OCI-LY3 (cell line): ENCODE results near the gene PRMT1.
"Not testable (repeated sequence)": the region's sequence is repeated elsewhere in the genome, so short reads cannot be mapped to it uniquely, and the experiment has no call there.

Source experiments
- EZH2phosphoT487 ChIP-seq: fragments of 200-600 bp; shearing (Covaris generic); IDR thresholded peaks from 2 replicates; pipeline ENCODE4 v1.6.1; 2018; ENCODE audit warnings: antibody characterized with exemption, mixed run types, low read depth
- TF ChIP-seq, protein P1 (sequence below): fragments of 200-600, 300-600 bp; sonication (generic); IDR thresholded peaks from 2 replicates; pipeline ENCODE4 v1.5.1; 2014; ENCODE audit warnings: antibody characterized with exemption, low read length, low read depth

GRCh38 chr19:49633273-49633672 lies 43.8 kb upstream of the PRMT1 start:
- TF ChIP-seq, protein P1, sequence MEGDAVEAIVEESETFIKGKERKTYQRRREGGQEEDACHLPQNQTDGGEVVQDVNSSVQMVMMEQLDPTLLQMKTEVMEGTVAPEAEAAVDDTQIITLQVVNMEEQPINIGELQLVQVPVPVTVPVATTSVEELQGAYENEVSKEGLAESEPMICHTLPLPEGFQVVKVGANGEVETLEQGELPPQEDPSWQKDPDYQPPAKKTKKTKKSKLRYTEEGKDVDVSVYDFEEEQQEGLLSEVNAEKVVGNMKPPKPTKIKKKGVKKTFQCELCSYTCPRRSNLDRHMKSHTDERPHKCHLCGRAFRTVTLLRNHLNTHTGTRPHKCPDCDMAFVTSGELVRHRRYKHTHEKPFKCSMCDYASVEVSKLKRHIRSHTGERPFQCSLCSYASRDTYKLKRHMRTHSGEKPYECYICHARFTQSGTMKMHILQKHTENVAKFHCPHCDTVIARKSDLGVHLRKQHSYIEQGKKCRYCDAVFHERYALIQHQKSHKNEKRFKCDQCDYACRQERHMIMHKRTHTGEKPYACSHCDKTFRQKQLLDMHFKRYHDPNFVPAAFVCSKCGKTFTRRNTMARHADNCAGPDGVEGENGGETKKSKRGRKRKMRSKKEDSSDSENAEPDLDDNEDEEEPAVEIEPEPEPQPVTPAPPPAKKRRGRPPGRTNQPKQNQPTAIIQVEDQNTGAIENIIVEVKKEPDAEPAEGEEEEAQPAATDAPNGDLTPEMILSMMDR, result not testable (repeated sequence)
- TF ChIP-seq EZH2phosphoT487, result not testable (repeated sequence)
